ENCODE results near the gene SAFB.

The SAFB gene

GRCh38 chr19:5627395-5627904 lies 4.6 kb downstream of the SAFB start:
- DNase-seq (ENCODE audit: low read depth in 2 of 2): peak in 1 of 2 experiments; percentile 5

GRCh38 chr19:5628461-5628860 lies 5.6 kb downstream of the SAFB start:
- no peak for DNase-seq (ENCODE audit: low read depth in 2 of 2)

DNA sequence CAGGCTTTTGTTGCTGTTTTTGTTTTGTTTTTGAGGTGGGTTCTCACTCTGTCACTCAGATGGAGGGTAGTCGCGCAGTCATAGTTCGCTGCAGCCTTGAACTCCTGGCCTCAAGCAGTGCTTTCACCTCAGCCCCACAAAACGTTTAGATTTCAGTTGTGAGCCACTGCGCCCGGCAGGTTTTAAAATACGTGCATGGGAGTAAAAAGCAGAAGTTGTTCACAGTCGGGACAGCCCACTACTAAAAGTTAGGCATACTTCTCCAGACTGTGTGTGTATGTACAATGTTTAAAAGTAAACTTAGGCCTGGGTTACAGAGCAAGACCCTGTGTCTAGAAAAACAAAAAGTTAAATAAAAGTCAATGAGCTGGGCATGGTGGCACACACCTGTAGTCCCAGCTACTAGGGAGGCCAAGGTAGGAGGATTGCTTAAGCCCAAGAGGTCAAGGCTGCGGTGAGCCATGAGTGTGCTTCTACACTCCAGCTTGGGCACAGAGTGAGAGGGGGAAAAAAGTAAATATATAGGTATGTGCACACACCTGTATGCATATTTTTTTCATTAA lies 6.1 kb downstream of the SAFB start:
- no peak for DNase-seq (ENCODE audit: low read depth in 2 of 2)

DNA sequence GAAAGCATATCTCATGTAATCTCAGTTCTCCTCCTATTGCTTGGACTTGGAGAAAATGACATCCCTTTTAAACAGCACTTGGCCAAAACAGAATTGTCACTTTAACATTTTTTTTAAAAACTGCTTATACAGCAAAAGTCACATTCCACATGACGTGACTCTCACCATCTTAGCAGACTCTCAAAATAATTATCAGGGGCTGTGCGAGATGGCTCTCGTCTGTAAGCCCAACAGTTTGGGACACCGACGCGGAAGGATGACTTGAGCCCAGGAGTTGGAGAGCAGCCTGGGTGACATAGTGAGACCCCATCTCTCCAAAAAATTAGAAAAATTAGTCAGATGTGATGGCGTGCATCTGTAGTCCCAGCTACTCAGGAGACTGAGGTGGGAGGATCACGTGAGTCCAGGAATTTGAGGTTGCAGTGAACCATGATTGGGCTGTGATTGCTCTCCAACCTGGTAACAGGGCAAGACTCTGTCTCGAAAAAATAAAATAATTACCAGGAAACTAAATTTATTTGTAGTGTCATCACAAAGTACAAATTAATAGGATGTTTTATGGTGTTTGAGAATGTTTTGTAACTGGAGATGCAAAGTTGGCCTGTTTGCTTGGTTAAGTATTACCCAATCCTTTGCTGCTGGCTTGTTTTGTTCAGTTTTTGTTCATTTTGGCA lies 8.8 kb downstream of the SAFB start:
- DNase-seq (ENCODE audit: low read depth in 2 of 2): no peak

- no peak for DNase-seq (ENCODE audit: low read depth in 2 of 2)
Measured at GRCh38 chr19:5632241-5632612, 9.3 kb downstream of the SAFB start.

- no peak for DNase-seq (ENCODE audit: low read depth in 2 of 2)
Measured at GRCh38 chr19:5632657-5633056, 9.8 kb downstream of the SAFB start.

GRCh38 chr19:5635427-5635826 lies 12.5 kb downstream of the SAFB start:
- DNase-seq (ENCODE audit: low read depth in 2 of 2): no peak

GRCh38 chr19:5637971-5638370 lies 15.1 kb downstream of the SAFB start:
- no peak for DNase-seq (ENCODE audit: low read depth in 2 of 2)

GRCh38 chr19:5641171-5641570 lies 18.3 kb downstream of the SAFB start:
- no peak for DNase-seq (ENCODE audit: low read depth in 2 of 2)

DNA sequence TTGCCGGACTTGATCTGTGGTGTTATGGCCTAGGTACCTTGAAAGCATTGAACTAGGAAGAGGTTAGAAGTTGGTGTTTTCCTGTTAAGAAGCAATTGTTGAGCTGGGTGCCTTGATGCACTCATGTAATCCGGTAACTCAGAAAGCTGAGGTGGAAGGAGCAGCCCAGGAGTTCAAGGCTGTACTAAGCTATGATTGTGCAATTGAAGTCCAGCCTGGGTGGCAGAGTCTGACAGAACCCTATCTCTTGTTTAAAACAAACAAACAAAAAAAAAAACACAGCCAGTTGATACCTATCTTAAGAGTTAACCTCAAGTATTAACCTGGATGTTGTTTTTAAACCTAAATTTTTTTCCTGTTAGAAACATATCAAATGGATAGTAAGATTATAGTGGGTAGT lies 19.3 kb downstream of the SAFB start:
- DNase-seq (ENCODE audit: low read depth in 2 of 2): no peak

DNA sequence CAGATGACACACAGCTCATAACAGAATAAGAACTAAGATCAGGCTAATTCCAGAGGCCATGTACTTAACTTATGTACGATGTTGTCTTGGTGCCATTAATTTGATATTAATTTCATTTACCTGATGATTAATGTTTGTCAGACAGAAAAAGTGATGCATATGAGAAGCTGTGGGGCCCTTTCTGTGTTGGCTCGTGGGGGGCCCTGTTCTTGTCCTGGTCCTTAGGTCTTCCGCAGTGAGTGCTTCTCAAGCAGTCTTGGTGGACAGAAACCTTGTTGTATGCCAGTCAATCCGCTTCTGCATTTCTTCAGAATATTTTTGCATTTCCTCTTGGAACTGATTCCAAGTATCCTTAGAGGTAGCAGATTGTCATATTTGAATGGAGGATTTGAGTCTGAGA lies 20.2 kb downstream of the SAFB start:
- no peak for DNase-seq (ENCODE audit: low read depth in 2 of 2)

- no peak for DNase-seq (ENCODE audit: low read depth in 2 of 2)
Measured at GRCh38 chr19:5644037-5644436, 21.2 kb downstream of the SAFB start.

DNA sequence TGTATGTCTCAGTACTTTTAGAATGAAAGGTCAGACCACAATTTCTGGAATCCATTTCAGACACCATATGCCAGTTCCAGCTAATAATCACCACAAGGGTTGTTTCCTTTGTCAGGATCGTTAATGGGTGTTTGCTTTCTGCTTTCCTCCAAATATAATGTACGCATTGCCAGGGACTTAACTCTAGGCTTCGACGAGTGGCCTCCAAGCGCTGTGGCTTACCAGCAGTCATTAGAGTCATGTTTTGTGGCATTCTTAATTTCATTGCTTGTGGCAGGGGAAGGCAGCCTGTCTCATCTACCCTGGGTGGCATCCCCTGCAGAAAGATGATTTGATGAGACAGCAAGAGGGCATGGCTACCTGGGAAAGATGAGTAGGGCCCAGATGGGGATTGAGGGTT lies 22.5 kb downstream of the SAFB start:
- DNase-seq (ENCODE audit: low read depth in 2 of 2): no peak

GRCh38 chr19:5646703-5647102 lies 23.8 kb downstream of the SAFB start:
- no peak for DNase-seq (ENCODE audit: low read depth in 2 of 2)

GRCh38 chr19:5648464-5648863 lies 25.6 kb downstream of the SAFB start:
- no peak for DNase-seq (ENCODE audit: low read depth in 2 of 2)

GRCh38 chr19:5651361-5651760 lies 28.5 kb downstream of the SAFB start:
- DNase-seq (ENCODE audit: low read depth in 2 of 2): no peak

DNA sequence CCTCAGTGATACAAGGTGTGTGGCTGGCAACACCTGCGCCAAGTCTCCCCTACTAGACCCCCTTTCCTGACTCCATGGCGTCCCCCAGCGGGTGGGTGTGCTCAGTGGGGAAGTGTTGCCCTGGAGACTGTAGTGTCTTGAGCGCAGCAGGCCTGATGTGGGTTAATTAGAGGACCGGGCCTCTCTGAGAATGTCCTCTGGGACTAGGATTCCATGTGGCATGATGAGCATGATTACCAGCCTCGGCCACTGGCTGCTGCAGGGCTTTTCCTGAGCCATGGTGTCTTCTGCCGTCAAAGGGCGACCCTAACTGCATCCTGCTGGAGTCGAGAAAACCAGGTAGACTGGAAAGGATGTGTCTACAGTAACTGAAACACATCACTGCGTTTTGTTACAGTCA lies 29.4 kb downstream of the SAFB start:
- no peak for DNase-seq (ENCODE audit: low read depth in 2 of 2)

DNA sequence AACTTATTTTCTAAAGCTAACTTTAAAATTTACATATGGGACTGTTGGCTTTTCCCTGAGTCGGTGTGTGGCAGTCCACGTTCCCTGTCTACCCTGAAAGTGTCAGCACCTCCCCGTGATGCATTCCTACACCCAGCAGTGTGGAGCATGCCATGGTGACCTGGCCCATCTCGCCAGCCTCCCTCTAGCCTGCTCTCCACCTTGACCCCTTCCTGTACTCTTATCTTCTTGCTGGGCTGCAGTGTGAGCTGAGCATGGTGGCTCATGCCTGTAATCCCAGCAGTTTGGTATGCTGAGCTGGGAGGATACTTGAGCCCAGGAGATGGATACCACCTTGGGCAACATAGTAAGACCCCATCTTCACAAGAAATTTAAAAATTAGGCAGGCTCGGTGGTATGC lies 32.0 kb downstream of the SAFB start:
- DNase-seq (ENCODE audit: low read depth in 2 of 2): no peak

GRCh38 chr19:5655412-5655811 lies 32.5 kb downstream of the SAFB start:
- DNase-seq (ENCODE audit: low read depth in 2 of 2): no peak

DNA sequence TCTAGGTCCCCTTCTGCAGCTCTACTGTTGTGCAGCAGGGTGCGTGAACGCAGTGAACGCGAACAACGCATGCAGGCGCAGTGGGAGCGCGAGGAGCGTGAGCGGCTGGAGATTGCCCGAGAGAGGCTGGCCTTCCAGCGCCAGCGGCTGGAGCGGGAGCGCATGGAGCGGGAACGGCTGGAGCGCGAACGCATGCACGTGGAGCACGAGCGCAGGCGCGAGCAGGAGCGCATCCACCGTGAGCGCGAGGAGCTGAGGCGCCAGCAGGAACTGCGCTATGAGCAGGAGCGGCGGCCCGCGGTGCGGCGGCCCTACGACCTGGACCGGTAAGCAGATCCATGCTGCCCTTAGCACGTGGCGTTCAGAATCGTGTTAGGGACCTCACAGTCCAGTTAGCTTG lies 38.6 kb downstream of the SAFB start:
- DNase-seq (ENCODE audit: low read depth in 2 of 2): no peak

- no peak for DNase-seq (ENCODE audit: low read depth in 2 of 2)
Measured at GRCh38 chr19:5663904-5664303, 41.0 kb downstream of the SAFB start.

- DNase-seq (ENCODE audit: low read depth in 2 of 2): no peak
Measured at GRCh38 chr19:5664515-5664914, 41.6 kb downstream of the SAFB start.

GRCh38 chr19:5665781-5666513 lies 43.1 kb downstream of the SAFB start:
- DNase-seq (ENCODE audit: low read depth in 2 of 2): no peak

Measured in fibroblast of skin of left biceps (primary cell).